ENCODE measurements around the gene PIGB.

DNA sequence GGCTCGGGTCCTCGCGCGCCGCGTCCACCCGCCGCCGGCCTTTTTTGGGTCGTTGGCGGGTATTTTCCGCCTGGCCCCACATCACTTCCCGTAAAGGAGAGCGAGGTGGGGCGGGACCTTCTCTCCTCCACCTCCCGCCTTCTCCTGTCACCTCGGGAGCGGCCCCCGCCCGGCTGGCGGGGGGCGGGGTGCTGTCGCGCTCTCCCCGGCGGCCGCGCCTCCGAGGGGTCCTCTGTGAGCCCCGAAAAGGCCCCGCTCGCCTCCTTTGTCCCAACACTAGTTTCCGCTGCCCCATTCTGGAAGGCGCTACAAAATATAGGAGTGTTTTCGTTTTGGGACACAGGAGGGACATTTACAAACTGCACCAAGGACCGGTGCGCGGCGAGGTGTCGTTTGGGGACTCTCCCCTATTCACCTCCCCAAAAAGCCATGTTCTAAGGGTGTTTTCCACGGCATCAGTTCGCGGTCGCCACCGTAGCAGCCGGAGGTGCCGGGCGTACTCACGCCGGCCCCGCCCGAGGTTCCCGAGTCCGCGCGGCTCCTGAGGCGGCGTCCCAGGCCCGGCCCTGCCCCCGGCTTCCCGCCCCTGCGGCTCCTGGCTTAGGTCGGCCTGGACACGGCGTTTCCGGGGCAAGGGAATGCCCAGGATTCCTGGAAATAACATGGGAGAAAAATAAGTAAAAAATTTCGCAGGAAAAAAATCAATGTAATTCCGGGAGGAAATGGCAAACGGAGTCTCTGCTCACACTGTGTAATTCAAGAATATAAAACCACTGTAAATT is 29.1 kb upstream of the PIGB start, which contains the start of gene RAB27A:
- TF ChIP-seq, protein P1, sequence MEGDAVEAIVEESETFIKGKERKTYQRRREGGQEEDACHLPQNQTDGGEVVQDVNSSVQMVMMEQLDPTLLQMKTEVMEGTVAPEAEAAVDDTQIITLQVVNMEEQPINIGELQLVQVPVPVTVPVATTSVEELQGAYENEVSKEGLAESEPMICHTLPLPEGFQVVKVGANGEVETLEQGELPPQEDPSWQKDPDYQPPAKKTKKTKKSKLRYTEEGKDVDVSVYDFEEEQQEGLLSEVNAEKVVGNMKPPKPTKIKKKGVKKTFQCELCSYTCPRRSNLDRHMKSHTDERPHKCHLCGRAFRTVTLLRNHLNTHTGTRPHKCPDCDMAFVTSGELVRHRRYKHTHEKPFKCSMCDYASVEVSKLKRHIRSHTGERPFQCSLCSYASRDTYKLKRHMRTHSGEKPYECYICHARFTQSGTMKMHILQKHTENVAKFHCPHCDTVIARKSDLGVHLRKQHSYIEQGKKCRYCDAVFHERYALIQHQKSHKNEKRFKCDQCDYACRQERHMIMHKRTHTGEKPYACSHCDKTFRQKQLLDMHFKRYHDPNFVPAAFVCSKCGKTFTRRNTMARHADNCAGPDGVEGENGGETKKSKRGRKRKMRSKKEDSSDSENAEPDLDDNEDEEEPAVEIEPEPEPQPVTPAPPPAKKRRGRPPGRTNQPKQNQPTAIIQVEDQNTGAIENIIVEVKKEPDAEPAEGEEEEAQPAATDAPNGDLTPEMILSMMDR (optimal IDR thresholded peaks at IDR 0.05 in 1 of 3, IDR thresholded peaks at IDR 0.05 in 1 of 3, conservative IDR thresholded peaks at IDR 0.05 in 1 of 3; ENCODE audit: extremely low read depth in 1 of 3, insufficient read depth in 2 of 3, low read length in 3 of 3): no peak
- TF ChIP-seq EZH2 (IDR thresholded peaks at IDR 0.05; ENCODE audit: low read length): no peak
